Measurements from ENCODE around the gene GUCY1B1. TPM values are rescaled to one million over a fixed set of nuclear protein-coding genes. Genes with fewer than 3 reads are reported as not detected.

GUCY1B1 gene
- total and polyA plus RNA-seq, 9 of the 15 experiments (the other 6 are each of a cell fraction or from before 2014, with no cell fraction given), result not detected

- BruUV-seq (replicated peaks), result no TSS peak
- in situ Hi-C loops (cut with MboI), result no loop called here
- CTCF ChIA-PET (ENCODE audit: low intra/inter-chr PET ratio), result no interaction called here
- TF ChIP-seq ZNF23 (CRISPR knock-in tag; IDR thresholded peaks at IDR 0.05) (no peak), NFE2L1 (tag; IDR thresholded peaks at IDR 0.05; ENCODE audit: borderline replicate concordance, low read depth) (no peak), ZNF407 (IDR thresholded peaks at IDR 0.05; ENCODE audit: low read depth) (no peak), HNRNPK (IDR thresholded peaks at IDR 0.05; ENCODE audit: low read depth, low read length, poor library complexity, severe bottlenecking) (no peak), NFYB (IDR thresholded peaks at IDR 0.05; ENCODE audit: extremely low read depth, insufficient read length) (no peak)
- TF ChIP-seq, protein P1, sequence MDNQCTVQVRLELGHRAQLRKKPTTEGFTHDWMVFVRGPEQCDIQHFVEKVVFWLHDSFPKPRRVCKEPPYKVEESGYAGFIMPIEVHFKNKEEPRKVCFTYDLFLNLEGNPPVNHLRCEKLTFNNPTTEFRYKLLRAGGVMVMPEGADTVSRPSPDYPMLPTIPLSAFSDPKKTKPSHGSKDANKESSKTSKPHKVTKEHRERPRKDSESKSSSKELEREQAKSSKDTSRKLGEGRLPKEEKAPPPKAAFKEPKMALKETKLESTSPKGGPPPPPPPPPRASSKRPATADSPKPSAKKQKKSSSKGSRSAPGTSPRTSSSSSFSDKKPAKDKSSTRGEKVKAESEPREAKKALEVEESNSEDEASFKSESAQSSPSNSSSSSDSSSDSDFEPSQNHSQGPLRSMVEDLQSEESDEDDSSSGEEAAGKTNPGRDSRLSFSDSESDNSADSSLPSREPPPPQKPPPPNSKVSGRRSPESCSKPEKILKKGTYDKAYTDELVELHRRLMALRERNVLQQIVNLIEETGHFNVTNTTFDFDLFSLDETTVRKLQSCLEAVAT (IDR thresholded peaks at IDR 0.05), result no peak
These were observed 78.5 kb downstream of the GUCY1B1 start for GRCh38 chr4:155837203-155837796.

More at GRCh38 chr4:155837203-155837796, 78.5 kb downstream of the GUCY1B1 start:
- Histone ChIP-seq H3K27me3 (ENCODE audit: control insufficient read depth in 2 of 2, insufficient read depth in 2 of 2, low read length in 2 of 2) (no peaks in the 10 kb centered on the region), H3K27ac (ENCODE audit: extremely low read depth, low read depth, low read length) (no peak overlapping the region), H4K20me1 (replicated peaks; ENCODE audit: control insufficient read depth, insufficient read depth, low read length) (no peaks in the 10 kb centered on the region), H3K9ac (ENCODE audit: insufficient read depth in 1 of 2, low read depth in 2 of 2, low read length in 2 of 2) (no peak overlapping the region), H3K9me3 (replicated peaks; ENCODE audit: control insufficient read depth, insufficient read depth, low read depth, low read length) (no peaks in the 10 kb centered on the region), H3K4me2 (ENCODE audit: insufficient read depth, low read length) (no peak overlapping the region), H3K79me2 (ENCODE audit: control insufficient read depth, insufficient read depth, low read length) (no peaks in the 10 kb centered on the region), H3K36me3 (ENCODE audit: control insufficient read depth, insufficient read depth, low read length) (no peaks in the 10 kb centered on the region), H3K9me1 (ENCODE audit: control insufficient read depth, insufficient read depth, low read length) (no peaks in the 10 kb centered on the region), H3K4me1 (replicated peaks in 1 of 2; ENCODE audit: control insufficient read depth in 2 of 2, insufficient read depth in 2 of 2, low read length in 2 of 2) (no peaks in the 10 kb centered on the region), H2AFZ (ENCODE audit: low read depth, low read length) (no peak overlapping the region), H3K4me3 (no peak overlapping the region)
- no peak for FAIRE-seq
- ATAC-seq, result no peak
- intact Hi-C loops (cut with micrococcal nuclease), result no loop called here
- 0% methylated on average over 1 of the region's 1 CpG for WGBS (ENCODE audit: insufficient coverage, low coverage, missing lambda C conversion rate)
- DNase-seq (ENCODE audit: extremely low read depth in 1 of 4, low spot score in 3 of 4), result no peak
- POLR2A ChIA-PET, result no interaction called here
